Fibroblast of mammary gland (primary cell): ENCODE data around the gene PRSS50.

Experiments used
- DNase-seq: peaks from one replicate; pipeline ENCODE4 v3.0.0-alpha.2; 2010; ENCODE audit warnings: low read depth
- H3K4me3 ChIP-seq: 2 replicates; pipeline ENCODE4 v1.5.1; 2011; ENCODE audit warnings: low read depth, mild to moderate bottlenecking, low read length, moderate library complexity; ENCODE audit not compliant: control insufficient read depth
- TF ChIP-seq, protein P1 (sequence below): conservative IDR thresholded peaks from 2 replicates; pipeline ENCODE4 v1.5.1; 2011; ENCODE audit warnings: low read depth, low read length, inconsistent platforms; ENCODE audit not compliant: control insufficient read depth, insufficient read depth

The PRSS50 gene

DNA sequence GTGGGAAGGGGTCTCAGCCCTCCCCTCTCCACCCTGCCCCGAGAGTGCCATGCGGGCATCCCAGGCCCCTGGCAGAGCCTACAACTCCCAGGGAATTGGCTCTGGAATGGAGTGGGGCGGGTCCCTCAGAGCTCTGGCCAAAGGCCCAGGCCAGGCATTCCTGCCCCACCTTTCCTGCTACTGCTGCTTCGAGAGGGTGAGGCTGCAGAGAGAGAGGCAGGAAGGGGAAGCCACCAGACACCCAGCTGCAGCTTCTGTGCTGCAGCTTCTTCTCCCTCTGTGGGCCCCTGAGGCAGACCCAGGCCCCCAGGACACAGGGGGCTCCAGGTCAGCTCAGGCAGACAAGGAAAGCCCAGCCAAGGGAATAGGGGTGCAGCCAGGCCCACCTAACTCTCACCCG lies 26.9 kb downstream of the PRSS50 start:
- no peak for DNase-seq
- TF ChIP-seq, protein P1, sequence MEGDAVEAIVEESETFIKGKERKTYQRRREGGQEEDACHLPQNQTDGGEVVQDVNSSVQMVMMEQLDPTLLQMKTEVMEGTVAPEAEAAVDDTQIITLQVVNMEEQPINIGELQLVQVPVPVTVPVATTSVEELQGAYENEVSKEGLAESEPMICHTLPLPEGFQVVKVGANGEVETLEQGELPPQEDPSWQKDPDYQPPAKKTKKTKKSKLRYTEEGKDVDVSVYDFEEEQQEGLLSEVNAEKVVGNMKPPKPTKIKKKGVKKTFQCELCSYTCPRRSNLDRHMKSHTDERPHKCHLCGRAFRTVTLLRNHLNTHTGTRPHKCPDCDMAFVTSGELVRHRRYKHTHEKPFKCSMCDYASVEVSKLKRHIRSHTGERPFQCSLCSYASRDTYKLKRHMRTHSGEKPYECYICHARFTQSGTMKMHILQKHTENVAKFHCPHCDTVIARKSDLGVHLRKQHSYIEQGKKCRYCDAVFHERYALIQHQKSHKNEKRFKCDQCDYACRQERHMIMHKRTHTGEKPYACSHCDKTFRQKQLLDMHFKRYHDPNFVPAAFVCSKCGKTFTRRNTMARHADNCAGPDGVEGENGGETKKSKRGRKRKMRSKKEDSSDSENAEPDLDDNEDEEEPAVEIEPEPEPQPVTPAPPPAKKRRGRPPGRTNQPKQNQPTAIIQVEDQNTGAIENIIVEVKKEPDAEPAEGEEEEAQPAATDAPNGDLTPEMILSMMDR: no peak
- no peak overlapping the region for H3K4me3 ChIP-seq

DNA sequence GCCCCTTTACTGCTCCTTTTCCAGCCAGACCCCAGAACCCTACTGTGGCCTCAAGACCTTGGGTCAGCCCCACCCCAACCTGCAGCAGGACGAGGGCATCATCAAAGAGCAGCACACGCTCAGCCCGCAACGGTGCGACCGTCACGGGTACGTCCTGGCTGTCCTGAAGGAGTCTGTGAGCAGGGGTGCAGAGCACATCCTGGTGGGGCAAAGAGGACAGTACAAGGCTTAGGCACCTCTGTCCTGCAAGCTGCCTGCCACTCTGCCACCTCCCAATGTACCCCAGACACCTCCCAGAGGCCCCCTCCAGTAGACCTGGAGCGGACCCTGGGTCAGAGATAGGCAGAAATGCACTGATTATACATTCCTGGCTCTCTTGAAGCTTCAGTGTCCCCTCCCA lies 32.2 kb downstream of the PRSS50 start:
- H3K4me3 ChIP-seq: no peak overlapping the region
- no peak for DNase-seq
- TF ChIP-seq, protein P1: no peak

DNA sequence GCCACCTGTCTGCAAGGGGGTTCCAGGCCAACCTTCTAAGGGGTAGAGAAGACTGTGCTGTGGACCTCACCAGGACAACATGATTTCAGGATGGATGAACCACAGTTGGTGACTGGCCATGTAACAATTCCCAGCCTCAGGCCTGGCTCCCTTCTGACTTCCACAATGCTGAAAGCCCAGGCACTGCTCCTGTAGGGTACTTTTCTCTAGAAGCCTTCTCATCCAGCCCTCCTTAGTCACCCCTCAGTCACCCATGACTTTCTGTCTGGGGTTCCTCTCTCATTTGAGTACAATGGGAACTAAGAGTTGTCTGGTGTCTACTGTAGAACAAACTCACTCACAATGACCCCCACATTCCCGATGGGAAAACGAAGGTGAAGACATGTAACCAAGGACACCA lies 32.8 kb downstream of the PRSS50 start:
- TF ChIP-seq, protein P1: no peak
- H3K4me3 ChIP-seq: no peak overlapping the region
- no peak for DNase-seq

DNA sequence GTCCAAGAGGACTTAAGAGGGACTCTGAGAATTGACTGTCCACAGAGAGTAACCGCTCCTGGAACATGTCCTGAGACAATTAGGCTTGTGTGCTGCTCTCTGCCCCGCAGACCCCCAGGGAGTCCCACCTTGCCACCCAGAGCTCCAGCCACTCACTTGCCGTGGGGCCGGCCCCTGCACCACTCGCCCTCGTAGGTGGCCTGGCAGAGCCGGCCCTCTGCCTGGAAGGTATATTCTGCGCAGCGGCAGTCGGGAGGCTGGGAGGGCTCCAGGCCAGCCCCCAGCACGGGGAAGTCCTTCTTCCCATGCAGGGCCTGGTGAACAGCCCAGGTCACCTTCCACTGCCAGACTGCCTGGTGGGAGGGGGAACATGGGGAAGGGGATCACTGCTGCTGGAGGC lies 34.7 kb downstream of the PRSS50 start:
- H3K4me3 ChIP-seq: no peak overlapping the region
- DNase-seq: no peak
- TF ChIP-seq, protein P1: no peak

DNA sequence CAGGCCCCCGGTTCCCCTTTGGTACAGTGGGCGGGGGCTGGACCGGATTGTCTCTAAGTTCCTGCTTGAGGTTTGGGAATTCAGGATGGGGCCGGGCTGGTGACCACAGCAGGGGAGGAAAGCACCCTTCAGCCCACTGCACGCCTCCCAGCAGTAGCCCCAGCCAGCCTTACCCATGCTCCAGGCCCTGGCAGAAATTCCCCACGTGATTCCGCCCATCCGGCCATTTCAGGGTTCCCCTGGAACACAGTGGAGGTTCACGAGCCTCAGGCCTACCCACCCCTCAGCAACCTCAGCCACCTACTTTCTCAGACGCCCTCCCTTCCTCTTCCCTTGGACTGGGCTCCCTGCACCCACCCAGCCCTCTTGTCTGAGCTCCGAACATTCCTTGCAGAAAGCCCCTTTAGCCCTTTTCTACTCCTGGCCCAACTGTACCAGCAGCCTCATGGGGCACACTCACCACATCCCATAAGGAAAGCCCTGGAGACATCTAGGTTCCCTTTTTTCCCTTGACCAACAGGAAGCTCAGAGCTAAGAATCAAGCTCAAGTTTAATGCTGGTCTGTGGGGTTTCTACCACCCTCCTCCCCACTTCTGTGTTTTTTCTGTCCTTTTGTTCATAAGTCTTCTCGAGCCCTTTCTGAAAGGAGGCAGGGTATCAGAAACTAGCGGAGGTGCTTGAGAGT lies 35.7 kb downstream of the PRSS50 start:
- TF ChIP-seq, protein P1: no peak
- DNase-seq: no peak
- no peak overlapping the region for H3K4me3 ChIP-seq

DNA sequence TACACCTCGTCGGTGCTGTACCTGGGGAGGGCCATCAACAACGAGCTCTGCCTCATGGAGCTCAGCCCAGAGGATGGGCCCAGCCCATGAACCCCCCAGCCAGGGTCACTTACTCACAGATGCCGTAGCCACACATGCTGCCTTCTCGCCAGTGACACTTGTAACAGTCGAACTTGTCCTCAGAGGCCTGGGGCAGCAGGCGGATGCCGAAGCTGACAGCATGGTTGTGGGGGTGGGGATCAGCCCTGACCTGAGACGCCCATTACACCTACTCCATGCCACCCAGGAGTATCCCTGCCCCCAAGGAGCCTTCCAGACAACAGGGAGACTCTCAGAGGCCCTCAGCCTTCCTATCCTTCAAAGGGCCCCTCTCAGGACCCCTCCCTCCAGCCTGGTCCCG lies 36.3 kb downstream of the PRSS50 start:
- TF ChIP-seq, protein P1: no peak
- no peak for DNase-seq
- no peak overlapping the region for H3K4me3 ChIP-seq

DNA sequence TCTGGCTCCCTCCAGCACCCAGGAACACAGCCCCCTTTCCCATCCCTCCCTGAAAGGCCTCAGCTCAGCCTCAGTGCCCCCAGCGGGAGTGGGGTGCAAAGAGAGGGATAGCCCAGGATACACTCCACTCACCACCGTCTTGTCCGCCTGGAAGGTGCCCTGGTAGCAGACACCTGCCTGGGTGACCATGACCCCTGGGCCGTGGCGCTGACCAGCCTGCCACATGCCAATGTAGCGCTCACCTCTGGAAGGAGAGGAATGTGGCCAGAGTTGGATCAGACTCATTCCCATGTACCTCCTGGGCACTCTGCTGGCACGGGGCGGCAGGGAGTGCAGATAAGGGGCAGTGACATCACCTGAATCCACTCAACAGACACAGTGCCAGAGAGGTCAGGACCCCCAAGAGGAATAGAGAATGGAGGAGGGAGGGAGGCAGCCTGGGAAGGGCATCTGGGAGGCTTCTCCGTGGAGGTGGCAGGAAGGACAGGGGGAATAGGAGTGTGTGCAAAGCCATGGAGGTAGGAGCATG lies 37.3 kb downstream of the PRSS50 start:
- no peak overlapping the region for H3K4me3 ChIP-seq
- no peak for DNase-seq
- TF ChIP-seq, protein P1: no peak
